Memory B cell (primary cell): ENCODE data around the gene ZNF593OS.
A peak's percentile ranks its signal among the peaks of the same experiment; 100 is the strongest.

ENCODE experiments used
- ATAC-seq: fragments of 150-1000 bp; cut with Tn5 transposase; 2 replicates; pipeline ENCODE4 v1.10.0; 2021; ENCODE audit warnings: low read depth, mild to moderate bottlenecking, moderate library complexity
- DNase-seq, 2 donors: peaks; one replicate each; pipeline ENCODE4 v3.0.0; 2022; ENCODE audit warnings: low spot score in 2 of 2
- H3K27ac Mint-ChIP-seq: one replicate; pipeline ENCODE4 v1.8.0; 2022; ENCODE audit warnings: mild to moderate bottlenecking, moderate library complexity, mixed read lengths
- H3K27me3 Mint-ChIP-seq: one replicate; pipeline ENCODE4 v1.8.0; 2022; ENCODE audit warnings: mixed read lengths
- H3K36me3 Mint-ChIP-seq: one replicate; pipeline ENCODE4 v1.8.0; 2022; ENCODE audit warnings: mild to moderate bottlenecking, mixed read lengths
- H3K4me1 Mint-ChIP-seq: one replicate; pipeline ENCODE4 v1.8.0; 2022; ENCODE audit warnings: mixed read lengths
- H3K4me3 Mint-ChIP-seq: one replicate; pipeline ENCODE4 v1.8.0; 2022; ENCODE audit warnings: mild to moderate bottlenecking, moderate library complexity, mixed read lengths
- H3K9me3 Mint-ChIP-seq: one replicate; pipeline ENCODE4 v1.8.0; 2022; ENCODE audit warnings: mixed read lengths

The ZNF593OS gene

DNA sequence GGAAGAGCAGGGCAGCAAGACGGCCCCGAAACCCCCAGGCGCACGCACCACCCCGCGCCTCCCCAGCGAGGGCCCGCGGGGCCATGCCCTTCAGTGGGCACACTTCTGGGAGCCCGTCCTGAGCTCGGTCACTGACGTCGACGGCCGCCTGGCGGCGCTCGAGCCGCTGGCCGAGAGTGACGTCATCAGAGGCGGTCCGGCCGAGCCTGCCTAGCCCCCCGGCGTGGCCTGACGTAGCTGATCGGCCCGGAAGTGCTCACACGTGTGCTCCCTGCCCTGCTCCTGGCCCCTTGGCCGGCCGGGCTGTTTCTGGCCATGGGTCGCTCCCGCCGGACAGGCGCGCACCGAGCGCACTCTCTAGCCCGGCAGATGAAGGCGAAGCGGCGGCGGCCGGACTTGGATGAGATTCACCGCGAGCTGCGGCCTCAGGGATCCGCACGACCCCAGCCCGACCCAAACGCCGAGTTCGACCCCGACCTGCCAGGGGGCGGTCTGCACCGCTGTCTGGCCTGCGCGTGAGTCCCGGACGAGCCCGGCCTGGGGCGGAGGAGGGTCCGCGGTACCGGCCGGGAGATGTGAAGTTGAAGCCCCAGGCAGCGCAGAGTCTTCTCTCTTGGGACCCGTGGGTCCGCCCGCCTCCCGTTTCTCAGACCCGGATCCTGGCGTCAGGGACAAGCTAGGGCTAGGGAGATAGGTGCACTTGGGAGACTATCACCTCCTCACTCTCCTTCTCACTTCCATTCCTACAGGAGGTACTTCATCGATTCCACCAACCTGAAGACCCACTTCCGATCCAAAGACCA is 1.8 kb downstream of the ZNF593OS start, which contains the start of gene ZNF593:
Gene ZNF593, plus strand, starts transcription at position 240 of the 803 bp plus-strand sequence. Its CDS starts 76 bp downstream, at position 316.
- Mint-ChIP-seq H3K9me3 (no peaks in the 10 kb centered on the region), H3K4me3 (peak within 1 kb of the TSS; percentile 95), H3K27ac (peak within 1 kb of the TSS; percentile 94), H3K36me3 (no peaks in the 10 kb centered on the region), H3K4me1 (peaks cover 13% of the 10 kb centered on the region), H3K27me3 (peaks cover 1% of the 10 kb centered on the region)
- peak; percentile 88 to 93 for DNase-seq
- peak; percentile 94 for ATAC-seq

DNA sequence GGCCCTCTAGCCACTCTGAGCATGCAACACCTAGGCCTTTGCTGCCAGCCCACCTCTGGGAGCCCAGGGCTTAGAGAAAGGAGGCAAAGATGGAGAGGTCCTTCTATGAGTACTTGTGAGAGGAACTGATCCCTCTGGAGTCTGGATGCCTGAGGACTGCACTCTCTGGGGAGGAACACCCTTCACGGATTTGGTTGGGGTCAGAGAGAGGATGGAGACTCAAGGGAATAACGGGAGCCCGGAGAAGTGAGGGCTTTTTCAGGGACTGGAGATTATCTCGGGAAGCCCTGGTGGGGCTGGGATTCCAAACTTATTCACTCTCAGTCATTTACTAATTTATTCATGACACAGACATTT is 2.5 kb downstream of the ZNF593OS start:
- Mint-ChIP-seq H3K27me3 (peaks cover 5% of the 10 kb centered on the region), H3K9me3 (no peaks in the 10 kb centered on the region), H3K4me1 (peaks cover 17% of the 10 kb centered on the region), H3K36me3 (no peaks in the 10 kb centered on the region), H3K4me3 (peak overlapping the region; percentile 74), H3K27ac (peak overlapping the region; percentile 94)
- DNase-seq (no peak), ATAC-seq (no peak)

DNA sequence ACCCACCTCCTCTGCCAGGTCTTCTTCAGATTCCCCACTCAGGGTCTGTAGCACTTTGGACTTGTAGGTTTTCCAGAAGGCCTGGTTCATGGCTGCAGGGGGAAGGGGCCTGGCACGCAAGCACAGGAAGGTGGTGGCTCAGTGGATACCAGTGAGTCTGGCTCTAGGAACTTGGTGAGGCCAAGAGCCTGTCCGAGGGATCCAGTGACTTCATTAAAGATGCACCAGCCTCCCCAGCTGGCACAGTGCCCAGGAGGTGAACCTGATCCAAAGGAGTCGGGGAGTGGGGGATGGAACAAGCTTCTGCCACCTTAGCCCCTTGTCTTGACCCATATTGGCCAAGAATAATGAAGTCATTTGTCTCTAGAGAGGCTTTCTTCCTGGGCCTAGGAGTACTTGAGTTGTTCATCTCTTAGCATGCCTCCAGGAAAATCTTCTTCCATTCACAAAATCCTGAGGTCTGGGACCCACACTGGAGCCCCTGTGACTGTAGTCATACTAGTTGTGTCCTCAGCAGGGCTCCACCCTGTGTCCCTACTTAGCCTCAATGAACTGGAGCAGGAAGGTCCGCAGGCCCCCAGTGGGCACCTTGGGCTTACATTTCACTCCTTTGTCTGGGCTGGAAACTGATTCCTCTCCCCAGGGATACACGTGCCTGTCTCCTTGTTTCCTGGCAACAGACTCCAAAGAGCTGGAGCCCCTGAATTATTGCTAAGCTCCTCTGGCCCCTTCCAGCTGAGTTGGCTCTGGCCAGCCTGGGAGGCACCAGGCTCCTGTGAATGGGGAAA is 3.0 kb downstream of the ZNF593OS start, which contains the start of gene C1orf232:
Gene C1orf232, minus strand, starts transcription at position 554 of the 788 bp plus-strand sequence. Its CDS starts 464 bp downstream, at position 90.
- Mint-ChIP-seq H3K9me3 (no peaks in the 10 kb centered on the region), H3K4me1 (peaks cover 19% of the 10 kb centered on the region), H3K27ac (peak within 1 kb of the TSS; percentile 94), H3K27me3 (peaks cover 5% of the 10 kb centered on the region), H3K4me3 (peak within 1 kb of the TSS; percentile 95), H3K36me3 (no peaks in the 10 kb centered on the region)
- ATAC-seq, result no peak
- DNase-seq, result no peak

DNA sequence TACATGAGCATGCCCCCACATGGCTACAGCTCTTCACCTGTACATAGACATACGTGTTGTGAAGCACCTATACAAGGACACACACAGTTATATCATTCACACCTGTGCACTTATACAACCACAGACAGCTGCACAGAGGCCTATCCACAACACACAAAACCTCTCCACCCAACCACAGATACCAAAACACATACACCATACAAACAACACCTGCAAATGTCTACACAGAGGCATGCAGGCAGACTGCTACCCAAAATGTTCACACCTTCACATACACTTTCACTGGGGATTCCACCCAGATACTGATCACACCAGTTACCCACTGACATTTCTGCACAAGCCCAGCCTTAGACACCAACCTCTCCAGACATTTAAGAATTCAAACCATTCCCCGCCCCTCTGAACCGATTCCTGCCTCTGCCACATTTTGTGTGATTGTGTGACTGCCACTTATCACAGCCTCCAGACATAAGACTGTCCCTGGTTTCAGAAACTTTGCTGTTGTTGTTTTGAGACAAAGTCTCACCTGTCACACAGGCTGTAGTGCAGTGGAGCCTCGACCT is 4.8 kb downstream of the ZNF593OS start:
- Mint-ChIP-seq H3K4me3 (no peak overlapping the region), H3K4me1 (peaks cover 21% of the 10 kb centered on the region), H3K27ac (no peak overlapping the region), H3K9me3 (no peaks in the 10 kb centered on the region), H3K27me3 (peaks cover 8% of the 10 kb centered on the region), H3K36me3 (no peaks in the 10 kb centered on the region)
- ATAC-seq (no peak), DNase-seq (no peak)

DNA sequence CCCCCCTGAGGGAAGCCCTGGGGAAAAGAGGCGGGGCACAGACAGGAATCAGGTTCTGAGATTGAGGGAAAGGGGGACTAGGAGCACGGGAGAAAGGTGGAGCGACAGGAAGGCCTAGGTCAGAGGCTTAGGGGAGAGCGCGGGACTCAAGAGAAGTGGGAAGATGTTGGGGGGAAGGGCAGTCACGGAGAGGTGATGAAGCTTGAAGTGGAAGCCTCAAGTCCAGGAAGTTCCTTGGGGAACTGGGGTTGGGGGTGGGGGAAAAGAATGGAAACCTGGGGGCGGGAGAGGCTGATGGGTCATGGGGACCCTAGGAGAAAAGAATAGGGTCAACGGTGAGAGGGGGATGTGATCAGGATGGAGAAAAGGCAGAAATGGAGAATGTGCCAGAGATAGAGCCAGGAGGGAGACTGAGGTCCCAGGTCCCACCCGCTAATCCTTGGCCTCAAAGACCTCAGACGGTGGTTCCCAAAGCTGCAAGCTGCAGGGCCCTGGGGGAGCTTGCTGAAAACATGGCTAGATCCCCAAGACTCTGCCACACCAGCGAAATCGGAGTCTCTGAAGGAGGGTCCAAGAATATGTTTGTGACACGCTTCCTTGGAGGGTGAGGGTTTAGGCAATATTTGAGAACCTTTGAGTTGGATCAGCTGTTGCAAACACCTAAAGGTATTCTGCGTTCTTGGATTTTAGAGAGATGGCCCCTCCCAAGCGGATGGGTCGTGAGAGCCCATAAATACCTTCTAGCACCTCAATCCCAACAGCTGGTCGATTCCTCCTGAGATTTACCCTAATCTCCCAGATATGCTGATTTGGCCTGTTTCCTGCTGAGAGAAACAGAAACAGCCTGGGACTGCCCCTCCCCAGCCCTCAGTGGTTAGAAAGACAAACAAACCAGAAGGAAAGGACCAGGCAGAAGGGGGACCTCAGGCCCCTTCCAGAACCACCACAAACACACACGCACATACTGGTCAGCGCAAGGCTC is 6.5 kb downstream of the ZNF593OS start:
- H3K4me1 Mint-ChIP-seq, result peaks cover 12% of the 10 kb centered on the region
- H3K9me3 Mint-ChIP-seq, result no peaks in the 10 kb centered on the region
- DNase-seq (no peak), ATAC-seq (no peak)
- peaks cover 11% of the 10 kb centered on the region for H3K27me3 Mint-ChIP-seq
- no peaks in the 10 kb centered on the region for H3K36me3 Mint-ChIP-seq
- no peak overlapping the region for H3K27ac Mint-ChIP-seq
- peak overlapping the region; percentile 79 for H3K4me3 Mint-ChIP-seq

DNA sequence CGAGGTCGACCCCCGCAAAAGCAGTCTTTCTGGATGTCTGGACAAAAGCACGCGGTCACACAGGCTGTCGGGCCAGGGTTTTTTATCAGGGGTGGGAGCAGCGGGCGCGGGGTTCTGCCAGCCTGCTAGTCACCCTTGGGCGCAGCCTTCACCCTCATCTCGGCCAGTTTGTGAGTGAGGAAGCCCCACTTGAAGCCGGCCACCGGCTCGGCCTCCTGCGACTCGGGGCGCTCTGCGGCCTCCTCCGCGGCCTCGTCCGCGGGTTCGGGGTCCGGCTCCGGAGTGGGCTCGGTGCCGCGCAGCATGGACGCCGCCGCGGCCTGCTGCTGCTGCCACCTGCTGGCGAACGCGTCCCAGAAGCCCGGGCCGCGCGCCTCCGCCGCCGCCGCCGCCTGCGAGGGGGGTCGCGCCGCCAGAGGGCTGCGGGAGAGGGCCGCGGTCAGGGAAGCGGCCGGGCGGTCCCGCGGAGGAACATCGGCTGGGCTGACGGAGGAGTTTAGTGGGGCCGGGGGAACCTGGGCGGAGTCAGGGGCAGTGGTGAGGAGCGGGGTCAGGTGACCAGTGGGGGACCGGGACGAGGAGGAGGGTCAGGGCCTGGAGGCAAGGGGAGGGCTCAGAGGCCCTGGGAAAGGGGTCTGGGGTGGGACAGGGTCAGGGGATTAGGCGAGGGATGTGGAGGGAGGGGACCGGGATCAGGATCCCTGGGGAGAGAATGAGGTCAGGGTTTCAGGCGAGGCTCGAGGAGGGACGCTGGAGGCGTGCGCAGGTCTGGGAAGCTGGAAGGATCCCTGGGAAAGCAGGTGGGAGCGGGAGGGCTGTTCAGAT is 7.4 kb downstream of the ZNF593OS start:
- Mint-ChIP-seq H3K27ac (no peak overlapping the region), H3K9me3 (no peaks in the 10 kb centered on the region), H3K4me3 (peak overlapping the region; percentile 79), H3K27me3 (peaks cover 14% of the 10 kb centered on the region), H3K4me1 (peaks cover 9% of the 10 kb centered on the region), H3K36me3 (no peaks in the 10 kb centered on the region)
- DNase-seq (peak; percentile 64 to 80), ATAC-seq (peak; percentile 79)

DNA sequence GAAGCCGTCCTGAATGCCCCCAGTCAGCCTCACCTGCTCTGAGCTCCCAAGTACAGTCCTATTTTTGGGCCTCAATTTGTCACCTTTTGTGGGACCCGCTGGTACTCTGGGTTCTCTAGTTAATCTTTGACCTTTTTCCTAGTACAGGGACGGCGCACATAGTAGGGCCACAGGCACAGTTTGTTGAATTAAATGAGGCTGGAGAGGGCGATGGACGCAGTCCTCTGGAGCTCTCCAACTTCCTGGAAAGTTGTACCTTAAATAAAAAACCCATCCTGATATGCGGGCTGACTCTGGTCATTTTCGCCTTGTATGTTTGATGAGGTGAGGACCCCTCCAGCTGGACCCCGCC is 8.0 kb downstream of the ZNF593OS start:
- H3K4me1 Mint-ChIP-seq, result peaks cover 9% of the 10 kb centered on the region
- H3K36me3 Mint-ChIP-seq, result no peaks in the 10 kb centered on the region
- ATAC-seq (no peak), DNase-seq (no peak)
- H3K9me3 Mint-ChIP-seq, result no peaks in the 10 kb centered on the region
- H3K27ac Mint-ChIP-seq, result no peak overlapping the region
- H3K27me3 Mint-ChIP-seq, result peaks cover 14% of the 10 kb centered on the region
- peak overlapping the region; percentile 52 for H3K4me3 Mint-ChIP-seq

DNA sequence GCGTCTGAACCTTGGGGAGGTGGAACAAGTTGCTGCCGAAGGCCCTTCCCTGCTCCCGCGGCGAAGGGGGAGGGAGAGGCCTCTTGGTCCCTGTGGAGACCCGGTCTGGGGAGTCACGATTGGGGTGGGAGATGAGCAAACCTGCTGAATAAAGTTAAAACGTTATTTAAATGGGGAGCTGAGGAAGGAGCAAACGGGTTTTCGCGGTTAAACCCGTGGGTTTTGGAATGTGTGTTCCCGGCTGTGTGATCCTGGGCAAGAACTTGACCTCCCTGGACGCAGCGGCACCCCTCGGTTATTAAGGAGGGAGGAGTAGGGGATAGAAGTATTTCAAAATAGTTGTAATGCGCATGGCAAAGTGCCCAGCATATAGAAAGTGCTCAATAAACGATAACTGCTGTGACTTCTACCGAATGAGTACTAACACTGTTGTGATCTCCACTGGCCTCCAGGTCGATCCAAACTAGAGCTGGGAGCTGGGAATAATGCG is 9.4 kb downstream of the ZNF593OS start:
- Mint-ChIP-seq H3K4me3 (peak overlapping the region; percentile 56), H3K36me3 (no peaks in the 10 kb centered on the region), H3K9me3 (no peaks in the 10 kb centered on the region), H3K4me1 (peaks cover 9% of the 10 kb centered on the region), H3K27ac (no peak overlapping the region), H3K27me3 (peaks cover 18% of the 10 kb centered on the region)
- ATAC-seq (no peak), DNase-seq (no peak)

DNA sequence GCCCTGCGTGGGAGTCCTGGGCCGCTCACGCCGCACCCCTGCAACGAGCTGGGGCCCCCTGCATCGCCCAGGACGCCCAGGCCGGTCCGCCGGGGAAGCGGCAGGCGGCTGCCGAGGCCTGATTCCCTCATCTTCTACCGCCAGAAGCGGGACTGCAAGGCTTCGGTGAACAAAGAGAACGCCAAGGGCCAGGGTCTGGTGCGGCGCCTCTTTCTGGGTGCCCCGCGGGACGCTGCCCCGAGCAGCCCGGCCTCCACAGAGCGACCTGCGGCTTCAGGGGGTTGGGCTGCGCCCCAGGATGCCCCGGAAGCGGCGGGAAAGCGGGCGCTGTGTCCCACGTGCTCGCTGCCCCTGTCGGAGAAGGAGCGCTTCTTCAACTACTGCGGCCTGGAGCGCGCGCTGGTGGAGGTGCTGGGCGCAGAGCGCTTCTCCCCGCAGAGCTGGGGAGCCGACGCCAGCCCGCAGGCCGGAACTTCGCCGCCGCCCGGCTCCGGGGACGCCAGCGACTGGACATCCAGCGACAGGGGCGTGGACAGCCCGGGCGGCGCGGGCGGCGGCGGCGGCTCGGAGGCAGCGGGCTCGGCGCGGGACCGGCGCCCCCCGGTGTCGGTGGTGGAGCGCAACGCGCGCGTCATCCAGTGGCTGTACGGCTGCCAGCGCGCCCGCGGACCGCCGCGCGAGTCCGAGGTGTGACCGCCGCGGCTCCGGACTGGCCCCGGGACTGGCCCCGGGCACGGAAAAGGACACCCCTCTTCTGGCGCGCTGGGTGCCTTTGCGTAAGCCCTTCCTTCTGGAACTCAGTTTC is 10.0 kb downstream of the ZNF593OS start:
- ATAC-seq (peak; percentile 56), DNase-seq (peak; percentile 17 to 56)
- Mint-ChIP-seq H3K4me1 (peaks cover 9% of the 10 kb centered on the region), H3K27me3 (peaks cover 18% of the 10 kb centered on the region), H3K36me3 (no peaks in the 10 kb centered on the region), H3K27ac (no peak overlapping the region), H3K9me3 (no peaks in the 10 kb centered on the region), H3K4me3 (peak overlapping the region; percentile 56)

DNA sequence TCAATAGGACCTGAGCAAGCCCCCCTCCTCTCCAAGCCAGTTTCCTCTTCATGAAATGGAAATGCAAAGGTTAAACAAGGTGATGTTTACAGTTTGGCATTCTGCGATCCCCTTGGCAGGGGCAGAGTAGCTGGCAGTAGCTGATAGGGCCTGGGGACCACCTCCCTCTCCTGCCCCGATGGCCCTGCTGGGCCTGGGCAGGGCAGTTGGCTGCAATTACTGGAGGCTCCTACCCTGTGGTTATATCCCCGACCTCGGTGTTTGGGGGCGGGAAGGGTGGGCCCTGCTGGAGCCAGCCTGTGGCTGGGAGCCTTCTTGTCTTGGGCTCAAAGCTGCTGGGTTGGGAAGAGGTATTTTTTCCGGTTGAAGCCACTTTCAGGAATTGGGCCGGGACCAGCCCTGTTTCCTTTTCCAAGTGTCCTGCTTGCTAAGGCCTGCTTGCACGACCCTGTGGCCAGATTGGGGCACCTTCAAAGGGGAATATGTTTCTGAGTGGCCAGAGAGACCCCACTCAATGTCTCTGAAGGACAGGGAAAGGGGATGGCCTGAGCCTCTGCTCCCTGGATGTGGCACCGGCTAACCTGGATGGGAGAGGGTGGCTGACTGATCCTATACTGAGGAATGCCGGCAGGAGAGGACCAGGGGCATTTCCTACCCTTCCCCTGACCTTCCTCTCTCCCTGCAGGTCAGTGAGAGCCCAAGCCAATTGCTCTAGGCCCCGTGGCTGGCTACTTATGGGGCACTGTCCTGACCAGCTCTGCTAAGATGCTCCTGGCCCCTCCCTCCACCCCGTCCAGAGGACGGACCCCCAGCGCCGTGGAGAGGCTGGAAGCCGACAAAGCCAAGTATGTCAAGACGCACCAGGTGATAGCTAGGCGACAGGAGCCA is 10.9 kb downstream of the ZNF593OS start:
- Mint-ChIP-seq H3K27me3 (peaks cover 20% of the 10 kb centered on the region), H3K36me3 (no peaks in the 10 kb centered on the region), H3K9me3 (no peaks in the 10 kb centered on the region), H3K4me3 (no peak overlapping the region), H3K27ac (no peak overlapping the region), H3K4me1 (peaks cover 9% of the 10 kb centered on the region)
- no peak for ATAC-seq
- no peak for DNase-seq

DNA sequence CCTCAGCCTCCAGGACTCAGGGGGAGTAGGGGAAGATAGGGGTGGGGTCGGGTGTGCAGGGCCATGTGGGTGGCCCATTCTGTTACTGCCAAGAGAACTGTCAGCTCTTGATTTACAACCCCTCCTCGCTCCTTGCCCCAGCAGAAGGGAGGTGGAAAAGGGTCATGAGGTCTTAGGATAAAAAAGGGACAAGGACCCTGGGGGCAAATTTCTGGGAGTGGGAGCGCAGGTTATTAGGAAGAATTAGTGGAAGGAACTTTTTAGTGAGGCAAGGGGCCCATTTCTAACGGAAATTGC is 11.9 kb downstream of the ZNF593OS start:
- Mint-ChIP-seq H3K27ac (no peak overlapping the region), H3K36me3 (no peaks in the 10 kb centered on the region), H3K4me3 (no peak overlapping the region), H3K4me1 (peaks cover 6% of the 10 kb centered on the region), H3K9me3 (no peaks in the 10 kb centered on the region), H3K27me3 (peaks cover 26% of the 10 kb centered on the region)
- ATAC-seq (no peak), DNase-seq (no peak)
